ENCODE results near the gene TRIM17.

The TRIM17 gene

DNA sequence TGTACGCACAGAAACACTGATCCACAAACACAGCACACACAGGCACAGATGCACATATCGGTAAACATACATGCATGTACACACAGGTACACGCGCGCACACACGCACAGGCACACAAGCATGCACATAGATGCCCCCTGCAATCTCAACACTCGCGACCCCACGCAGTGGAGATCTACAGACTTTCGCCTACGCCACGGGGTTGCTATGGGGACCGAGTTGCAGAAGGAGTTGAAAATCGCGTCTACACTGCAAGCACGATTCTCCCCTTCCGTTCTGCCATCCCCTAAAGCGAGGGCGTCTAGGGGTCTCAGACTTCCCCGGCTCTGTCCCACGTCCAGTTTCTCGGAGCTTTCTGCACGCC is 826 bp downstream of the TRIM17 start:
- no peak for DNase-seq

DNA sequence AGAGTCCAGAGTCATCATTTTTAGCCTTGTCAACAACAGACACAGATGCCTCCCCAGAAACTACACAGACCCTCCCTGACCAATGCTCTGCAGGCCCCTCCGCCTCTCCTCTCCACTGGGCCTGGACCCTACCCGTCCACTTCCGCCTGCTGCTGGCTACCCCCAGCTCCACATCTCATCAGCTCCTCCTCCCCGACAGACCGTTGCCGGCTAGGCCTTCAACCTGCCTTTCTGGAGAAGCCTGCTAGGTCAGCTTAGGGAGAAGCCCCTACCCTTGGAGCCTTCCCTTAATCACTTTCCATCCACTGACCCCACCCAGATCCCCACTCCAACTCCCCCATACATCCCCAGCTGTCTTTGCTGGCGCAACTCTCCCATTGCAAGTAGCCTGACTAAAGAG is 1.4 kb downstream of the TRIM17 start:
- DNase-seq, result no peak

DNA sequence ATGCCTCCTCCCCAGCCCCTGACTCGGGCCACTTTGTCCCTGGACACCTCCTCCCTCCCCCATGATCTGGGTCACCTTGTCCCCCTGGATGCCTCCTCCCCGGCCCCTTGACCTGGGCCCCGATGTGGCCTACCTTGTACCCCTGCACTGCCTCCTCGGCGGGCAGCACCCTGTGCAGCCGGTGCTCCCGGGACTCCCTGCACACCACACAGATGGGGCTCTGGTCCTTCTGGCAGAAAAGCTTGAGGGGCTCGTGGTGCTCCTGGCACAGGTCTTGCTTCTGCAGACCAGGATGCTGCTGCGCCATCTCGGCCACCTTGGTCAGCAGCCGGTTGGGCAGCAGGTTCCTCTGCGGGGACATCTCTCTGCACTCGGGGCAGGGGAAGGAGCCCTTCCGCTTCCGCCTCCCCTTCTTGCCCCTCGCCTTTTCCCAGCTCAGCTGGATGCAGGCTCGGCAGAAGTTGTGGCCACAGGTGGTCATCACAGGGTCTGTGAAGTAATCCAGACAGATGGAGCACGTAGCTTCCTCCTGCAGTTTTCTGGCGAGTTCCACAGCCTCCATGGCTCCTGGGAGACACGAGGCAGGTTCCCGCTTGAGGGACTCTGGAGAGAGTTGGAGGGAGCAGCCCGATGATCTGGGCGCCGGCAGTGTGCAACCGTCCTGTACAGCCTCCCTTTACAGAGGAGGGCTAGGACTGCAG is 2.0 kb downstream of the TRIM17 start:
- no peak for DNase-seq

GRCh38 chr1:228413241-228414010 is 3.2 kb downstream of the TRIM17 start:
- no peak for DNase-seq

DNA sequence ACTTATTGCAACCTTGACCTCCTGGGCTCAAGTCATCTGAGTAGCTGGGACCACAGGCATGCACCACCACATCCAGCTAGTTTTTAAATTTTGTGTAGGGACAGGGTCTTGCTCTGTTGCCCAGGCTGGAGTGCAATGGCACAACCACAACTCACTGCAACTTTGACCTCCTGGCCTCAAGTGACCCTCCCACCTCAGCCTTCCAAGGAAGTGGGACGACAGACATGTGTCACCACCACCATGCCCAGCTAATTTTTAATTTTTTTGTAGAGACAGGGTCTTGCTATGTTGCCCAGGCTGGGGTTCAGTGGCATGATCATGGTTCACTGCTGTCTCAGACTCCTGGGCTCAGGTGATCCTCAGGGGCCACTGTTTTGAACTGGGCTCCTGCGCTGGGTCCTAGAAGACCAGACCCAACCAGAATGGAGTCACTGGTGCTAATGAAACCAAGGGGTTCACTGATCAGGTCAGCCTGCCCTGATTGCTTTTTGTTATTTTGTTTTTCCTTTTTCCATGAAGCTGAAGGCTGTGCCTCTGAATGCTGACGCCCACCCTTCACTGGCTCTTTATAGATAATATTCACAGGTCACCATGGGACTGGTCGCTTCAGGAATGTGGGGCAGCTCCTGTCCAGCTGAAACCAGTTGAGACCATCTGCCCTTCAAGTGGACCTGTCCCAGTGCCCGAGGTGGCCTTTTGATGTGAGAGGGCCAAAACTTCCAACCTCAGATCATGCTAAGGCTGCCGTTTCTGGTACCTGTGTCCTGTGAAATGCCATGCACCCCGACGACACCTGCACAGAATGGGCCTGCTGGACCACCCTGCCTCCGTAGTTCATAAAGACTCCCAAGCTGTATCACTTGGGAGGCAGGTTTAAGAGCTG is 4.9 kb downstream of the TRIM17 start:
- DNase-seq, result no peak

DNA sequence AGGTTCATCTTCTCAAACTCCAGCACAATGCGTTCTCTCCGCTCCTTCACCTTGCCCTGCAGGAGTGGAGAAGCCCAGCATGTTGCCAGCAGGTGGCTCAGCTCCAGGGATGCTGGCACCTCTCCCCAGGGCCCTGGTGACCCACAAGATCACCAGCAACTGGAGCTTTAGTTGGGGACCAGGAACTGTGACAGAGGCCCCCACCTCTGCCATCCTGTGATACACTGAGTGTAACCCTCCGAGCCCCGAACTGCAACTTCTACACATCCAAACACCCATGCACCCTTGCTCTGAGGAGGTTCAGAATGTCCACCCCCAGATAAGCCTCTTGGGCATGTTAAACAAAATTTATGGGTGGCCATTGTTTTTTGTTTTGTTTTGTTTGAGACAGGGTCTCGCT is 5.5 kb downstream of the TRIM17 start:
- DNase-seq, result no peak

- DNase-seq, result no peak
Measured at GRCh38 chr1:228410671-228411070, 6.0 kb downstream of the TRIM17 start.

DNA sequence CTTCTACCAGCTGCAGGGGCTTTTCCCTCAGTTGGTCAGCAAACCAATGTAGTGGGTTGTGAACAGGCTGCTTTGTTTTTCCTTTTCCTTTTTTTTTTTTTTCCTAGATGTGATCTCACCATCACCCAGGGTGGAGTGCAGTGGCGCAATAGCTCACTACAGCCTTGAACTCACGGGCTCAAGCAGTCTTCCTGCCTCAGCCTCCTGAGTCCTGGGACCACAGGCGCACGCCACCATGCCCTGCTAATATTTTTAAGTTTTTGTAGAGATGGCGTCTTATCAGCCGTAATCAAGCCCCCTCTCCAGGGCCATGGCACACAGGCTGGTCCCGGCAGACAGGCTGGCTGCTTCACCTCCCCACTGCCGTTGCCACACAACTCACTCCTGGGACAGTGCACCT is 6.6 kb downstream of the TRIM17 start:
- no peak for DNase-seq

DNA sequence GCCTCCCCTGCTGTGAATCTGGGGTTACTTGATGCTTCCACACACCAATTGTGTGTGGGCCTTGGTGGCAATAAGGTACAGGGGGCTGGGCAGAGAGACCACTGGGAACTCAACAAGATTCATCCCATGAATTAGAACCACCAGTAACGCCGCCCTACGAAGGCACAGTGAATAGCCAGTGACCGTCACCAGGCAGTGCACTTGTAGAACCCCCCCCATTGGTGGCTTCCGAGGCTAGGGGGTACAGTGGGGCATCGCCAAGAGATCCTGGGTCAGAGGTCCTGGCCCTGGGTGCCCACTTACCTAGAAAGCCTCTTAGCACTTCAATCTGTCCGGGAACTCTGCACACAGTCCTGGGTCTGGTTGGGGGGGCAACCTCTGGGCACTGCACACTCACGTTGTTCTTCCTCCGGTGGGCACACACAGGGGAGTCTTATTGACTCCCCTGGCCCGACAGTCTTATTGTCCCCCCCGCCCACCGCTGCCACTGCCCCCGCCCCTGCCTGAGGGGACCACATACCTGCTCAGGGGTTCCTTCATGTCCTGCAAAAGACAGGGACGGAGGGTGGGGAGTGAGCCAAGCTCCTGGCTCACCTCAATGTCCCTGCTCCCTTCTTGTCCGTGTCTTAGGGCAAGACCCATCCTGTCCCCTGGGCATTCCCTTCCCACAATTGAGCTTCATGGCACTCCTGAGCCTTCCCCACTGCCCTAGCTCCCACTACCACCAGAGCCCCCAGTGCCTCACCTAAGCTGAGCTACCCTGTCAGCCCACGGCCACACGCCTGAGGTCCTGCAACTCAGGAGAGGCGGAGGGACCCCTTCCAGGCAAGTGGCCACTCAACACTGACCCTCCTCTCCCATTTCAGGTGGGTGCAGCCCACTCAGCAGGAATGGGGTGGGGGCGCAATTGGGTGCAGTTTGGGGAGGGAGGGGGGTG is 7.5 kb downstream of the TRIM17 start:
- DNase-seq, result no peak

DNA sequence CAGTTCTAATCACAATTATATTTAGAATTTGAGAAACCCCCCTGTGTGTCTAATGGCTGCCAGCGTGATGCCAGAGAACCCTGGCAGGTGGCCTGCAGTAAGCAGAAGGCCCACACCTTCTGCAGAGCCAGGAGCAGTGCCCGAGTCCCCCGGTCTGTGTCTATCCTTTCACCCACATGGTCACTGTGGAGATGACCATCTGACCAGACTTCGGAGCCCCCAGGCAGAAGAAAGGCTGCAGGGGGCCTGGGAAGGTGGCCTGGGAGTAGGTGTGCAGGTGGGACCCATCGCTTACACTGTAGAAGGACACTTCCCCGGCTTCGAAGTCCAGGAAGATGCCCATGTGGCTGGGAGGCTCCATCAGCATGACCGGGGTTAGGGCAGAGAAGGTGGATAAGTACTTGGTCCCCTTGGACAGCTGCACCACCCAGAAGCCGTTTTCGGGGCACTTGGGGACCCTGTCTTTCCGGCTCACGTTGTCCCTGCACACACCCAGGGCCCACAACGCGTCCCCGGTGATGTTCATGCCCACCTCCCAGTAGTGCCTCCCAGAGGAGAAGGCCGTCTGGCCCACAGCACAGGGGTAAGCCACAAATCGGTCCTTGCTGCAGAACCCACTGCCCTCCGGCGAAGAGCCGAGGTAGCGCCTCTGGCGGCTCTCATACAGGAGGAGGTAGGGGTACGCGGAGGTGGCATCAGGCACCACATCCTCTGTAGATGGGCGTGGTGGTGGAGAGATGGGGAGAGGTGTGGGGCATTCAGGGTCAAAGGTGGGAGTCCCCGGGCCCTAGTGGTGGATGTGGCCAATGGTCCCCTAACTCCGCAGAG is 8.4 kb downstream of the TRIM17 start:
- DNase-seq, result no peak

GRCh38 chr1:228407106-228408040 is 9.3 kb downstream of the TRIM17 start:
- DNase-seq, result no peak

DNA sequence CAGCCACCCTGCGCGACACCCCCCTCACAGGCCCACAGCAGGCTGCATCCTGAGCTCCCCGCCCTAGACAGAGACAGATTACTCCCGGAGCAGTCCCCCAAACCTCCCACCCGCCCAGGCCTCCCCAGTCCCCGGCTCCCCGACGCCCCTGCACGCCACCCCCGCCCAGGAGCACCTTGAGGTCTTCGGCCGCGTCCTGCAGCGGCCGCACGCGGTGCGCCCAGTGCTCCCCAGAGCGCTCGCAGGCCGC is 10.8 kb downstream of the TRIM17 start:
- no peak for DNase-seq

DNA sequence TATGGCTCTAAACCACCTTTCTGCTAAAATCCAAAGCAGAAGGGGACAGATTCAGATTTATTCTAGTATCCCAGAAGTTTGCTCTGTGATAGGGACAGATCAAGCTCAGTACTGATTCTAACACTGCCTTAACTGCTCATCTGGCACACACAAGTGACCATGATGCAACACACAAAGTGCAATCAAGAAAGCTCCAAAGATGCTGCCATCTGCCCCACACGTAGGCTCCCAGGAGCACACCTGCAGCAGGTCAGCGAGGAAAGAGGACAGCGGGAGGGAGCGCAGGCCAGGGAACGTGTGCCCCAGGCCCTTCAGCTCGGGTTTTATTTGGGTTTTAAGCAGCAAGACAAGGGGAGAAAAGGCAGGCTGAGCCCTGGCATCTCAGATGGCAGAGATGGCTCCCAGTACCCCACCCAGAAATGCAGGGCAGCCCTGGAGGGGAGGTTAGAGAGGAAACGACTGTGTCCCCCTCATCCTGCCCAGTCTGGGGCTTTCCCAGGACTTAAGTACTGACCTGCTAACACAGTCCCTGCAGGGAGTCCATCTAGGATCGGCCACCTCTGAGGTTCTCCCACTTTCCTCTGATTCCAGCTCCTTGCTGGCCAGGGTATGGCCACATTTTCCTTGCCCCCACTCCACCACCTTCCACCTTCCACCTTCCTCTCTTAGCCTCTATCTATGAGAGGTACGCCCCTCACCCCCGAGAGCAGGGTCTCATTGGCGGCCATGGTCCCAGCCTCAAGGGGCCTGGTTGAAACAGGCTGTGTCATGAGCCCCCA is 11.3 kb downstream of the TRIM17 start:
- no peak for DNase-seq

DNA sequence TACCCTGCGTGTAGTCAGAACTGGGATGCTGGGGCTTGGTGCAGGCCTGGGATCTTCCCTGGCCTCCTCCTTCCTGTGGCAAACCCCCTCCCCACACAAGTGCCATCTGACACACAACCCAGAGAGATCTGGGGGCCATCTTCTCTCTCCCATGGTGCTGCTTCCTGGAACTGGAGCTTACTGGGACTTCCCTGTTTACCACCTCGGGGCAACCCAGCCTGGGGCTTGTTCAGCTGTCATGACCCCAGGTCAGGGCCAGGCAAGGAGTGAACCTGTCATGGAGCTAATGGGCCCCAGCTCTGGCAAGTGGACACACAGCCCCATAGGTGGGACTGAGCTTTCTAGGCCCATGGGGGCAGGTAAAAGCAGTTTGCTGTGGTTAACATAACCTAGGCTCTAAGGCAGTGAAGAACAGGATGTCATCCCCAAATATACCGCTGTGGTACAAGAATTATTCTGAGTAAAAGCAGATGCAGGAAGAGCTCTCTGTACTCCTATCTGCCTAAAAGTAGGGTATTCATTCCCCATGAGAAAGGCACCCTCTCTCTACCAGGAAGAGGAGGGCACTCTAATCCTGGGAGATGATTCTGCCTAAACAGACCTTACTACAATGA is 12.4 kb downstream of the TRIM17 start:
- no peak for DNase-seq

- DNase-seq, result no peak
Measured at GRCh38 chr1:228403231-228403631, 13.4 kb downstream of the TRIM17 start.

- no peak for DNase-seq
Measured at GRCh38 chr1:228402641-228403025, 14.0 kb downstream of the TRIM17 start.

DNA sequence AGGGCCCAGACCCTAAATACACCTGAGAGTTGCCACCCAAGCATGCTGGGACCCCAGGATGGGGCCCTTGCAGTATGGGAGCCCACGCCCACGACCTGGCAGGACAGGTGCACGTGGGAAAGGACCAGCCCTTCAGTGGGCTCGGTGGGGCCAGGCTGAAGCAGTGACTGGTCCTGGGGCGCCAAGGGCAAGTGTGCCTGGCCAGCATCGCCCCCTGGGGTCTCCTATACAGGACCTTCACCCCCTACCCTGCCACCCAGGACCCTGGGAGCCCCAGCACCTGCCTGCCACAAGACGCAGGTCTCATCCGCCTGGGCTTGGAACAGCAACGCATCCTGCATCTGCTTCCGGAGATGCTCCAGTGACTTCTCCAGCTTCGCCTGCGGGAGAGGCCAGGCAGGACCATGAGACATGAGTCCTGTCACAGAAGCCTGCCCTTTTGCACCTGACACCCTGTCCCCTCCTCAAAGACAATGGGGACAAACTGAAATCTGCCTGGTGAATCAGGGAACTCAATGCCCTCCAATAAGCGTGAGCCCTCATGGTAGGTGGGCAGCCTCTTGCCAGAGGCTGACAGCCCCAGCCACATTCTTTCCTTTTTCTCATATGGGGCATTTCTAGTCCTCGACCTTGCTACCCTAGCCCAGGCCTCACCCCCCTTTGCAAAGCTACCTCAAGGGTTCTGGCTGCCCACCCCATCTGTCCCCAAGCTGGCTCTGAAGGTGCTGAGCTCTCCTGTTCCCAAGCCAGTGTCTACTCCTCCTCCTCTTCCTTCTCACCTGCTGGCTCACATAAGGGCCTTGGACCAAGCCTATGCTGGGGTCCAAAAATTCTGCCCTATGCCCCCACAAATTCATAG is 14.7 kb downstream of the TRIM17 start:
- no peak for DNase-seq

- no peak for DNase-seq
Measured at GRCh38 chr1:228400692-228401454, 15.8 kb downstream of the TRIM17 start.

All from NCI-H446 treated with DMSO at 0.1 percent for 48 hours (cell line).